Measurements from ENCODE around the gene ALAS1.

The ALAS1 gene

DNA sequence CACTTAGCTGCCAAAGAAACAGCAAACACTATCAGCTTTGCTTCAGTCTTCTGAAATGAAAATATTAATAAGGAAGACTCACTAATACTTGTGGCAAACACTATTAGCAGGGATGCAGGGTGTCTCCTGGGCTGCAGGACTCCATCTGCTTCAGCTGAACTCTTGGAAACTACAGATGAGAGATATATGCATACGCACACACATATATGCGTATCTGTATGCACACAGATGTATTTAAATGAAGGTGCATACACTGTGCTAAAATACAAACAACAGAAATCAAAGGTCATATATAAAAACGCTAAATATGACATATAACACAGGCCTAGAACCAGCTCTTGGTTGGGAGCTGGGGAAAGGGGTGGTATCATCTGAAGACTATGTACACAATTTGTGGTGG lies 58.2 kb downstream of the ALAS1 start:
- TF ChIP-seq, protein P1, sequence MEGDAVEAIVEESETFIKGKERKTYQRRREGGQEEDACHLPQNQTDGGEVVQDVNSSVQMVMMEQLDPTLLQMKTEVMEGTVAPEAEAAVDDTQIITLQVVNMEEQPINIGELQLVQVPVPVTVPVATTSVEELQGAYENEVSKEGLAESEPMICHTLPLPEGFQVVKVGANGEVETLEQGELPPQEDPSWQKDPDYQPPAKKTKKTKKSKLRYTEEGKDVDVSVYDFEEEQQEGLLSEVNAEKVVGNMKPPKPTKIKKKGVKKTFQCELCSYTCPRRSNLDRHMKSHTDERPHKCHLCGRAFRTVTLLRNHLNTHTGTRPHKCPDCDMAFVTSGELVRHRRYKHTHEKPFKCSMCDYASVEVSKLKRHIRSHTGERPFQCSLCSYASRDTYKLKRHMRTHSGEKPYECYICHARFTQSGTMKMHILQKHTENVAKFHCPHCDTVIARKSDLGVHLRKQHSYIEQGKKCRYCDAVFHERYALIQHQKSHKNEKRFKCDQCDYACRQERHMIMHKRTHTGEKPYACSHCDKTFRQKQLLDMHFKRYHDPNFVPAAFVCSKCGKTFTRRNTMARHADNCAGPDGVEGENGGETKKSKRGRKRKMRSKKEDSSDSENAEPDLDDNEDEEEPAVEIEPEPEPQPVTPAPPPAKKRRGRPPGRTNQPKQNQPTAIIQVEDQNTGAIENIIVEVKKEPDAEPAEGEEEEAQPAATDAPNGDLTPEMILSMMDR (IDR thresholded peaks at IDR 0.05; ENCODE audit: extremely low read depth, insufficient read depth, missing control alignments), result no peak
- no peak for DNase-seq (ENCODE audit: low spot score)
- in situ Hi-C loops (cut with MboI; ENCODE audit: low pct_unique_long_range_greater_than_20kb, low sequenced_read_pairs, unreplicated experiment), result no loop called here

DNA sequence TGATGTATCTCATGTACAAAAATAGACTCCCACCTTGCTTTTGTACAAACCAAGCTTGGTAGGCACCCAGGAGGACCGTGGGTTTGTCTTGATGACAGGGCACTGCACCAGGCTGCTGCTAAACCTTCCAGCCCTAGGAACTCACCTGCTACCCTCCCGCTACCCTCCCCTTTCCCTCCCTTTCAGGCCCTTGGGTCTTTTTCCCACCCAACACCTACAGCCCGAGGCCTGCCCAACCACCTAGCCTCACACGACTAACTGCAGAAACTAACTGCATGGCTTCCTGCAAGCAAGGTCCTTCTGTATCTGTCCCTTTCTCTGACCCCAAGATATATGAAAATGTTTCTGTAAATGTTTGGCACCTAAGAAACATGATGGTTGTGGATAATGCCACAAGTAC lies 58.7 kb downstream of the ALAS1 start:
- TF ChIP-seq, protein P1 (IDR thresholded peaks at IDR 0.05; ENCODE audit: extremely low read depth, insufficient read depth, missing control alignments), result no peak
- no peak for DNase-seq (ENCODE audit: low spot score)
- in situ Hi-C loops (cut with MboI; ENCODE audit: low pct_unique_long_range_greater_than_20kb, low sequenced_read_pairs, unreplicated experiment), result no loop called here

DNA sequence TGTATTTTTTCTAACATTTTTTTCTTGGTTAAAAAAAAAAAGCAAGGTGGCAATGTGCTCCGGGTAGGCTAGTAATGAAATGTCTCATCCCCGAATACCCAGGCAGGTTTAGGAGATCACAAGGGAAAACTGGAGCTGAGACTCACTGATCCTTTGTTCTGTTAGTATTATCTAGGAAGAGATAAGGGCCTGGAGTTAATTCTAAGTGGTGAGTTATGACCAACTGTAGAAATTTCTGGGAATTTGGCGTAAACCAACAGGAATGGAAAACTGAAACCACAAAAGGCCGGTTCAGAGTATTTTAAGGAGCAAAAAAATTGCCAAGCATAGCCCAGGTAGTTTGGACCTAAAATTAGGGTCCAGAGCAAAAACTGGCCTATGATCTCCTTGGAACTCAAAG lies 60.0 kb downstream of the ALAS1 start:
- no peak for DNase-seq (ENCODE audit: low spot score)
- in situ Hi-C loops (cut with MboI; ENCODE audit: low pct_unique_long_range_greater_than_20kb, low sequenced_read_pairs, unreplicated experiment), result no loop called here
- TF ChIP-seq, protein P1 (IDR thresholded peaks at IDR 0.05; ENCODE audit: extremely low read depth, insufficient read depth, missing control alignments), result no peak

DNA sequence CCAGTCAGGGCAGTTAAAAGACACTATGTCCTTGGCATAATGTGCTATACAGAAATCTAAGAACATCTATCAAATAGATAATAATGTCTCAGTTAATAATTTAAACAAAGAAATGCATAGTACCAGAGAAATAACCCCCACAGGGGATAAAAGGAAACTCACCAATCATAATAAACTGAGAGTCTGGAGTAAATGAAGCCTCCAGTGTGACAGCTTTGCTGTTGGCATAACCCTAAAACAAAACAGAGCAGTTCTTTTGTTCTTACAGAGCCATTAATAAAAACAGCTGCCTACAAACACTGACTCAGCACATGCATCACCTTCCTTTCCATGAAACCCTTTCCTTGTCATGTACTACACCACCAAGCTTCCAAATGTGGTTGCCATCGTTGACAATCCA lies 61.1 kb downstream of the ALAS1 start:
- in situ Hi-C loops (cut with MboI; ENCODE audit: low pct_unique_long_range_greater_than_20kb, low sequenced_read_pairs, unreplicated experiment), result no loop called here
- no peak for DNase-seq (ENCODE audit: low spot score)
- TF ChIP-seq, protein P1 (IDR thresholded peaks at IDR 0.05; ENCODE audit: extremely low read depth, insufficient read depth, missing control alignments), result no peak

DNA sequence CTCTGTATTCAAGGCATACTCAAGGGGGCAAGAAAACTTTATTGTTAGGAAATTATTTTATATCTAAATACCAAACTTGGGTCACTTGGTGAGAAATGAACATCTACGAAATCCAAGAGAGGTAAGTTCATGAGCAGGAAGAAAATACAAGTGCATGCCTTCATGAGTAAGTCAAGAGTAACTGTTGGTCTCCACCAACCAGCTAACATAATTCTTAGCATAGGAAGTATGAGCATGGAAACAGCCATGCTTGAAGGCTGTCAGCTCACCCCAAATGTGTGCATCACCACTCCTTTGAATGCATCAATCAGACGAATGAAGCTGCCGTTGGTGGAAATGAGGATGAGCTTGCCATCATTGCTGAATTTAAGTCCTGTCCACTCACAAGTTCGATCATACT lies 61.5 kb downstream of the ALAS1 start:
- TF ChIP-seq, protein P1 (IDR thresholded peaks at IDR 0.05; ENCODE audit: extremely low read depth, insufficient read depth, missing control alignments), result no peak
- in situ Hi-C loops (cut with MboI; ENCODE audit: low pct_unique_long_range_greater_than_20kb, low sequenced_read_pairs, unreplicated experiment), result no loop called here
- DNase-seq (ENCODE audit: low spot score), result no peak

DNA sequence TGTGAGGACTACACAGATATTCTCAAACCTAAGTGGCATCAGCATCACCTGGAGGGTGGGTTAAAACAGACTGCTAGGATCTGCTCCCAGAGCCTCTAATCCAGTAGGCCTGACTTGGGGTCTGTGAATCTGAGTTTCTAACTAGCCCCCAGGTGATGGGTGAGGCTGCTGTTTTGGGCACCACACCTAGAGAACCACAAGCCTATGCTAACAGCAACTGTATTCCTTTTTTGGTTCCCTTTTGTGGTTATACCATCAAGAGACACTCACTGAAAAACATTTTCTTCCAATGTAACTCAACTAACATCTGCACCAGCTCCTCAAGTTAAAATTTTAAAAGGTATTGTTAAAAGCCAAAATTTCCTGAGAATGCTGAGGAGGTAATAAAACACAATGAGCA lies 64.5 kb downstream of the ALAS1 start:
- in situ Hi-C loops (cut with MboI; ENCODE audit: low pct_unique_long_range_greater_than_20kb, low sequenced_read_pairs, unreplicated experiment), result no loop called here
- DNase-seq (ENCODE audit: low spot score), result no peak
- TF ChIP-seq, protein P1 (IDR thresholded peaks at IDR 0.05; ENCODE audit: extremely low read depth, insufficient read depth, missing control alignments), result no peak
